Lower leg skin (tissue), 3 donors: ENCODE measurements around the gene FAM180A.

Experiments
- CTCF ChIP-seq, 3 donors: fragments of 450-650 bp; IDR thresholded peaks; one replicate each; pipeline ENCODE4 v1.5.1; 2016; ENCODE audit warnings: antibody characterized with exemption in 3 of 3, mild to moderate bottlenecking in 3 of 3, moderate library complexity in 2 of 3
- POLR2A ChIP-seq, 2 donors: fragments of 450-650 bp; IDR thresholded peaks; one replicate each; pipeline ENCODE4 v1.6.1; 2016 to 2017; ENCODE audit warnings: antibody characterized with exemption in 2 of 2, mild to moderate bottlenecking in 1 of 2, moderate library complexity in 1 of 2

GRCh38 chr7:135789956-135790355 is 41.3 kb upstream of the FAM180A start:
- TF ChIP-seq CTCF (IDR thresholded peaks at IDR 0.05) (no peak), POLR2A (IDR thresholded peaks at IDR 0.05) (no peak)
